Purkinje cell (primary cell): ENCODE measurements around the gene ABHD16A. TPM values are rescaled to one million over a fixed set of nuclear protein-coding genes. Genes with fewer than 3 reads are reported as not detected.

ENCODE experiments used
- polyA plus RNA-seq: library from polyadenylated mRNA; unstranded; fragments of >200 nt; fragmentation: Nextera tagmentation; gene quantifications from 2 replicates; pipeline ENCODE4 v1.2.1, GENCODE V29; 2014

The ABHD16A gene
- polyA plus RNA-seq: 67.3 and 71.0 TPM in 2 replicates

GRCh38 chr6:31702819-31703716 lies at the start of gene ABHD16A:
Gene ABHD16A (minus strand): TSS chr6:31703324. CDS start chr6:31703281, 43 bp downstream.

DNA sequence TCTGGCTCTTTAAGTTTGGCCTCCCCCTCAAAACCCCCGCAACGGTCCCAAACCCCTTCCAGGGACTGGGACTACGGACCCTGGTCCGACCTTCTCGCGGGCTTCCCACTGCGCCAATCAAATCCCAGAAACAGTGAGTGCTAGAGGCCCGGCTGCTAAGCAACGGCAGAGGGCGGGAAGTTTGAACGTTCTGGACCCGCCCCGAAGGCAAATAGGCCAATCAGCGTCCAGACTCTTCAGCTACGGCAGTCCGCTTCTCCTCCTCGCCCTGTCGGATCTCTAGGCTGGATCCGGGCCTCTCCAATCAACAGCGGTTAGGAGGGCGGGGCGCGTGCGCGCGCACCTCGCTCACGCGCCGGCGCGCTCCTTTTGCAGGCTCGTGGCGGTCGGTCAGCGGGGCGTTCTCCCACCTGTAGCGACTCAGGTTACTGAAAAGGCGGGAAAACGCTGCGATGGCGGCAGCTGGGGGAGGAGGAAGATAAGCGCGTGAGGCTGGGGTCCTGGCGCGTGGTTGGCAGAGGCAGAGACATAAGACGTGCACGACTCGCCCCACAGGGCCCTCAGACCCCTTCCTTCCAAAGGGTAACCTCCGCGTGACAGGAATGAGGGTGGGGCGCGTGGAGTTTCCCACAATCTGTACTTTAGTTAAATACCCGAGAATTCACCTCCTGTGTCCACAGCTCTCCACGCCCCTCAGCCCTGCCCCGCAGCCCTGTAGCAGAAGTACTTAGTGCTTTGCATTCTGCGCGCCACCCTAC lies 36.7 kb upstream of the ABHD16A start, which contains the start of gene MSH5:
MSH5 (plus strand) TSS at position 367 of the 758 bp plus-strand sequence. CDS start 462 bp downstream, outside the sequence.

DNA sequence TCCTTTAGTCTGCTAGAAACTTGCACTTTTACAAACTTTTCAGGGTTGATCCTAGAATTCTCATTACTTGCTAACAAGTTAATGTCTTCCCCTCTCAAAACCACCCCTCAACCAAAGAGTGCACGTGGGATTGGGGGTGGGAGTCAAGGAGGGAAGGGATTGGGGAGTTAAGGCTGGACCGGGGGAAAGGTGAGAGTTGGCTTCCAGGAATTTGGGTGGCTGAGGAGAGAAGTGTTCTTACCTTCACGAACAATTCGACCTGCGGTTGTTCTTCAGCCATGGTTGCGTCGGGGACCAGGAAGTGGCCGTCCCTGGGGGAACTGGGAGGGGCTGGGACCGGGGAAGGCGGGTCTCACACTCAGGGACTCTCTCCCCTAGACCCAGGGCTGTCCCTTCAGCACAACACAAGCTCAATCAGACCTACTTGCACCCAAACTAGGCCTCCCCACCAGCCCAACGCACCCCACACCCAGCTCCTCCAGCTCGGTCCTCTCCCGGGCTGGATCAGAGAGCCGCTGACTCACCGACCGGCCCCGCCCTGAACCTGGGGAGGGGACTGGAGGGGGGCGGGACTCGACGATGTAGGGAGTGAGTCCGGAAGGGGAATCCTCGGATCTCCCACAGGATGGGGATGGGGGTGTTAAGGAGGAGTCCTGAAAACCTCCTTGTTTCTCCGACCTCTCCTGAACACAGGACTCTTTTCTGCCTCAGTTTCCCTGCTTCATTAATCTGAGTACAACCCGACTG lies 33.1 kb upstream of the ABHD16A start, which contains the start of gene CLIC1:
CLIC1 (minus strand) TSS at position 510 of the 747 bp plus-strand sequence; CDS start at position 280, 230 bp downstream.

DNA sequence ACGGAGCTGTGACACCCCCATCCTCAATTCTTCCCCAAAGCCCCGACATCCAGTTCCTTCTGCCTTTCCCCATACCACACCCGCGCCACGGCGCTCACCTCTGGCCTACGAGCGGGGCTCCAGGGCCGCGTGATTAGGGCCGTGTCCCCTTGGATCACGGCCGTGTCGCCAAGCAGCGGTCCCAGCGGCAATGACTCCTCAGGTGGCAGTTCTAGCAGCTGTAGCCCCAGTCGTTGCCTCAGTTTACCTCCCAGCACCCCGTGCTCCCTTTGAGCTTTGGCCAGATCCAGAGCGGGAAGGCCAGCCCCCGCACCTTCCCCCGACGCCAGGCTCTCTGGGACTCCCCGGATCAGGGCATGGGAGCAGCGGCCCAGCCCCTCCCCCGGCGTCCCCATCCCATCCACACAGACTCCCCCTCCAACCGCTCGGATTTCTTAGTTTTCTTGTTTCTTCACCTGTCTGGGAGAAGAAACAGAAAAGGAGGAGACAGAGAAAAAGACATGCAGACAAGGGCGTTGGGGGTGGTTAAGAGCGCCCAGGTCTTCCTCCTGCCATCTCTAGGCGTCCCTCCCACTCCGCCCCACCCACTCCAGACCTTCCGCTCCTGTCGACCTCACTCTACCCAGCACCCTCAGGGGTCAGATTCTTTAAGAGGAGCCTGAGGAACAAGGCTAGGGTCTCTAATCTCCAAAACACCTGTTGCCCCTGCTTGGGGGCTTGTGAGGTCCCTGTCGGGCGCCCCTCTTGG lies 25.8 kb upstream of the ABHD16A start, which contains the start of gene DDAH2:
DDAH2 (minus strand) TSS at position 533 of the 748 bp plus-strand sequence; CDS start at position 395, 138 bp downstream.

DNA sequence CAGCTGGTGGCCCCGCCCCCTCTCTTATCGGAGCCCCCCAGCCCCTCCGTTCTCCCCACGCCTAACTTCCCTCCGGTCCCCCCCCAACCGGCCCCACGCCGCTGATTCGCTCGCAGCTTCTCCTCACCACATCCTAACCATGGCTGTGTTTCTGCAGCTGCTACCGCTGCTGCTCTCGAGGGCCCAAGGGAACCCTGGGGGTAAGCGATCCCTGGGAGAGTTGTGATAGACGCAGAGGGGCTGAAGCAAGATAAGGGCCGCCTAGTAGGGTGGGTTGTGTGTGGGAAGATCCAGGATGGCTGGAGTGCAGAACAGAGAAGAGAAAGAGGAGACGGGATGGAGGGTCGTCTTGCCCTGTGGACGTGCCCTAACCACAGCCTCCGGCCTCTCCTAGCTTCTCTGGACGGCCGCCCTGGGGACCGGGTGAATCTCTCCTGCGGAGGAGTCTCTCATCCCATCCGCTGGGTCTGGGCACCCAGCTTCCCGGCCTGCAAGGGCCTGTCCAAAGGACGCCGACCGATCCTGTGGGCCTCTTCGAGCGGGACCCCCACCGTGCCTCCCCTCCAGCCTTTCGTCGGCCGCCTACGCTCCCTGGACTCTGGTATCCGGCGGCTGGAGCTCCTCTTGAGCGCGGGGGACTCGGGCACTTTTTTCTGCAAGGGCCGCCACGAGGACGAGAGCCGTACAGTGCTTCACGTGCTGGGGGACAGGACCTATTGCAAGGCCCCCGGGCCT lies 20.3 kb upstream of the ABHD16A start, which contains the start of gene MPIG6B:
MPIG6B (plus strand) TSS at position 129 of the 735 bp plus-strand sequence; CDS start at position 140, 11 bp downstream.

GRCh38 chr6:31721351-31722020 lies 18.4 kb upstream of the ABHD16A start, which contains the start of gene LY6G6C:
Gene LY6G6C (minus strand): TSS chr6:31721746. CDS start chr6:31721679, 67 bp downstream.

DNA sequence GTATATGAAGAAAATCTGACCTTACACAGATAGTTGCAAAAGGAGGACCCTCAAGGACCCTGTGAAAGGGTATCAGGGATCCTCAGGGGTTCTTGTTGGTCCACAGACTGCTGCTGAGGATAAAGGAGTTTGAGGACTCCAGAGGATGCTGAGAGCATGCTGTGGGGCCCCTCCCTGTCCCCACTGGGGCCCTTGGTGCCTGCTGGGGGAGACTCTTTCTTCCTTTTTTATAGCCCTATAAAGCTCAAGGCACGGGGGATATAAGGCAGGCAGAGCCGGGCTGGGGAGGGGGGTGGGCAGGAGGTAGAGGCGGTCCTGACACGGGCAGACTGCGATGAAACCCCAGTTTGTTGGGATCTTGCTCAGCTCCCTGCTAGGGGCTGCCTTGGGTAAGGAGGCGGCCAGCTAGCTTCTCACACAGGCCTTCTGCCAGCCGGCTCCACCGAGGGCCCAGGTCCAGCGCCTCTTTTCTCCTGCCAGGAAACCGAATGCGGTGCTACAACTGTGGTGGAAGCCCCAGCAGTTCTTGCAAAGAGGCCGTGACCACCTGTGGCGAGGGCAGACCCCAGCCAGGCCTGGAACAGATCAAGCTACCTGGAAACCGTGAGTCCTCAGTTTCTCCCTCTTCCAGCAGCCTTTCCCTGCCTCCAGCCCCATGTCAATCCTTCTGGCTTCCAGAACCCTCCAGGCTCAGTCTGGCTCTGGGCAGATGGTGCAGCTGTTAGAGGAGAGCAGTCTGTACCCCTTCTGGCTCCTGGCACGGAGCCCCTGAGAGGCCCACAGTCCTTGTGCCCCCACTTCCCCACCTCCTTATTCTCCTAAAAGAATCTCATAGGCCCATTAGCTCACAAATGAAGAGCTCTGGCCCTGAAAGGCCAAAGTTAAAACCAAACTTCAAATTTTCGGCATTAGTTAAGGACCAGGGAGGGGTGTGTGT lies 12.2 kb upstream of the ABHD16A start, which contains the start of gene LY6G6D:
LY6G6D (plus strand) TSS at position 327 of the 937 bp plus-strand sequence; CDS start at position 335, 8 bp downstream.

GRCh38 chr6:31706599-31706998 lies 3.5 kb upstream of the ABHD16A start, which contains the start of gene LY6G6F:
Gene LY6G6F (plus strand): TSS chr6:31706866. CDS start chr6:31706907, 41 bp downstream.

GRCh38 chr6:31680226-31681134 lies 22.6 kb downstream of the ABHD16A start, which contains the start of gene LY6G5C:
Gene LY6G5C (minus strand): TSS chr6:31681067. CDS start chr6:31680373, 694 bp downstream.

DNA sequence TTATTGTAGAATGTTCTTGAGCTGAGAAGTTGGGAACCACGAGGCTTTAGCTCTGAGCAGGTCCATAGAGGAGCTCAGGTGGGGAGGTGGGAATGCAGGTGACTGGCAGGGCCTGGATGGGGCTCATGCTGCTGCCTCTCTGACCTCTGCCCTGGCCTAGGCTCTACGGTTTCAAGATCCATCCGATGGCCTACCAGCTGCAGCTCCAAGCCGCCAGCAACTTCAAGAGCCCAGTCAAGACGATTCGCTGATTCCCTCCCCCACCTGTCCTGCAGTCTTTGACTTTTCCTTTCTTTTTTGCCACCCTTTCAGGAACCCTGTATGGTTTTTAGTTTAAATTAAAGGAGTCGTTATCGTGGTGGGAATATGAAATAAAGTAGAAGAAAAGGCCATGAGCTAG lies 33.4 kb downstream of the ABHD16A start, which contains the start of gene LY6G5B:
LY6G5B (plus strand) TSS at position 301 of the 400 bp plus-strand sequence. CDS start 975 bp downstream, outside the sequence.

GRCh38 chr6:31665501-31666336 lies 37.4 kb downstream of the ABHD16A start, which contains the start of gene CSNK2B:
Gene CSNK2B (plus strand): TSS chr6:31666080. CDS start chr6:31666832, 752 bp downstream.

DNA sequence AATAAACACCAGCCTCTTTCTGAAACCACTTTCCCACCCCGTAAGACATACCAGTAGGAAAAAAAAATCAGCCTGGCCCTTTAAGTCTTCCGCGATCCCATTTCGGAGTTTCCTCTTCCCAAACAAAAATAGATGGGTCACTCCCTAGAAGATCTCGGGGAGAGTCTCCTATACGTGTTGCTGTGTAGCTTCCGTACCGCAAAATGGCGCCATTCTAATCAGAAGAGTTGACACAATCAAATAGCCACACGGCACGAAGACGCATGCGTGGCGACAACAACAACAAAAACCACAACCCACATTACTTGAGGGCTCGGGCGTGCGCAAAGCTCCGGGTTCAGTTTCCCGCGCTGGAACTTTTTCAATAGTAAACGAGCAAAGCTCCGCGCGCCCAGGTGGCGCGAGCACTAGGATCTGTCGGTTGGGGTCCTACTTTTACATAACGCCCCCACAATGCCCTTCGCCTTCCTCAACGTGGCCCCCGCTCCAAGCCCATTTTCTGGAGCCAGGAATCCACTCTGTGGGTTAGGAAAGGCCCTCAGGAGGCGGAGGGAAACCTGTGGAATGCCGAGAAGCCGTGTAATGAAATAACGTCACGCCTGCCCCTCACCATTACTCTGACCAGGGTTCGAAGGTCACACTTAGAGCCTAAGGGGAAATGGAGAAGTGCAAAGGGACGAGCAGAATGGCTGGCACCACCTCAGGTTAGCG lies 38.2 kb downstream of the ABHD16A start, which contains the start of gene GPANK1:
GPANK1 (minus strand) TSS at position 208 of the 711 bp plus-strand sequence. CDS start 519 bp downstream, outside the sequence.

DNA sequence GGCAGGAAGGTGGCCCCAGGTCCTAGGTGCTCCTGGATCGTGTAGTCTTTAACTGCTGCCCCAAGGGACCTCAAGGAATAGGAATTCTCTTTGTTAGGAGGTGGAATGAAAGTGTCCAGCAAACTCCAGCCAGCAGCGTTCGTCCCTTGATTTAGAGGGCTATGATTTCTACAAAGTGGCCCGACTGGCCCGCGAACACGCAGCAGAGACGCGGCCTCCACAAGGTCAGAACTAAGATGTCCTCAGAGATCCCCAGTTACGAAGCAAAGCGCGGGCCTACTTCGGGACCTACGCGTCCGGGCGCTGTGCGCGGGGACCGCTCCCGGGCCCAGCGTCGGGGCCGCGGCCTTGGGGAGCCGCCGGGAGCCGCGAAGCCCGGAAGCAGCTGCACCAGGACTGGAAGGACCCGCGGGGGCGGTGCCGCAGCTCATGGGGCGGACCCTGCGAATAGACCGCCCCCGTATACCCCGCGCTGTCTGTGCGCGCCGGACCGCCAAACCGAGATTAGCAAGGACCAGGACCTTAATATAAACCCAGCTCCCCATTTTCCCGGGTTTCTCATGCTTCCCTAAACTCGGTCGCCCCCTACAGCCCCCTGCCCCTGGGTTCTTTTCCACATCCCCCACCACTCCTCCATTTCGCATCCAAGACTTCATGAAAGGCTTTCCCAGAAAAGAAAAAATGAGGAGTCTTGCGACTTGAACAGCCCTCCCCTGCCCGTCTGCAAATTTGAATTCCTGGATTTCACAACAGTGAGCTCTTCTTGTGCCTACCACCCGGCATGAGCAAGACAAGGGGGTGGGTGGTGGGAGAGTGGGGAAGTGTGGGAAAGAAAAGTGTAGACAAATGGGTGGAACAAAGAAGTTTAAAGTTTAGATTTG lies 42.5 kb downstream of the ABHD16A start, which contains the start of gene C6orf47:
C6orf47 (minus strand) TSS at position 398 of the 881 bp plus-strand sequence. CDS start 831 bp downstream, outside the sequence.

